ENCODE results near the gene UTP4.

DNA sequence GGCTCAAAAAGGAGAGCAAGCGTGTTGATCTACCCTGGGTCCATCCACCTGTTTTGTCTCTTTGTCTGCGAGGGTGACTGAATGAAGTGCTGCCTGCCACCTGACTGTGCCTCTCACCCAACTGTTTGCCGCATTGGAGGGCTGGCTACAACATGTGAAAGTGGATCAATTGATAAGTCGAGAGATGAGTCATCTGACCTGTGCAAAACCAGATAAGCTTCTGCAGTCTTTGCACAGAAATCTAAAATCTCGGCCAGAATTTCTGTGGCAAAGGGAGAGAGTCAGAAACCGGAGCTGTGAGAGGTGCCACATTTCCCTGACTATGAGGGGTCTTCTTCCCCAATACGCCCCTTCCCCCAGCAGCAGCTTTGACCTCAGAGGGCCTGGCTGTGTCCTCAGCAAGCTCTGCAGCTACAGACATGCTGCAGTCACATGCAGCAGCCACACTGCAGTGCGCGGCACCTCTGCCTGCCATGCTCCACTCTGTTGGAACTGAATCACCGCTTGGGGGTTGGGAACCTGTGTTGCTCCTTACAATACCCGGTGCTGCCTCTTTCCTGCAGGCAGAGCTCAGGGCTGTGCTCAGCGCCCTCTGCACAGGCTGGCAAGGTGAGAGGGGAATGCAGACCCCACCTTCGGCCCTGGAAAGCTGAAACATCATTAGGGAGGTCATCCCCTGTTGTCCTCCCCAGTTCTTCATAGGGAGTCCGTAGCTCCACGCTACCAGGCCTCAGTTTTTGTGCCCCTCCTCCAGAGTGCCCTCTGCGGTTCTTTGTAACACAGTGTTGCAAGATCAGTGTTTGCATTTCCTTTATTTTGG, 43.1 kb upstream of the UTP4 start:
- peak; percentile 61 for TF ChIP-seq MXI1 (conservative IDR thresholded peaks at IDR 0.05; ENCODE audit: poor library complexity, severe bottlenecking)
- TF ChIP-seq POLR2AphosphoS5 (IDR thresholded peaks at IDR 0.05) = peak; percentile 31
- TF ChIP-seq, protein P1, sequence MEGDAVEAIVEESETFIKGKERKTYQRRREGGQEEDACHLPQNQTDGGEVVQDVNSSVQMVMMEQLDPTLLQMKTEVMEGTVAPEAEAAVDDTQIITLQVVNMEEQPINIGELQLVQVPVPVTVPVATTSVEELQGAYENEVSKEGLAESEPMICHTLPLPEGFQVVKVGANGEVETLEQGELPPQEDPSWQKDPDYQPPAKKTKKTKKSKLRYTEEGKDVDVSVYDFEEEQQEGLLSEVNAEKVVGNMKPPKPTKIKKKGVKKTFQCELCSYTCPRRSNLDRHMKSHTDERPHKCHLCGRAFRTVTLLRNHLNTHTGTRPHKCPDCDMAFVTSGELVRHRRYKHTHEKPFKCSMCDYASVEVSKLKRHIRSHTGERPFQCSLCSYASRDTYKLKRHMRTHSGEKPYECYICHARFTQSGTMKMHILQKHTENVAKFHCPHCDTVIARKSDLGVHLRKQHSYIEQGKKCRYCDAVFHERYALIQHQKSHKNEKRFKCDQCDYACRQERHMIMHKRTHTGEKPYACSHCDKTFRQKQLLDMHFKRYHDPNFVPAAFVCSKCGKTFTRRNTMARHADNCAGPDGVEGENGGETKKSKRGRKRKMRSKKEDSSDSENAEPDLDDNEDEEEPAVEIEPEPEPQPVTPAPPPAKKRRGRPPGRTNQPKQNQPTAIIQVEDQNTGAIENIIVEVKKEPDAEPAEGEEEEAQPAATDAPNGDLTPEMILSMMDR (IDR thresholded peaks at IDR 0.05; ENCODE audit: poor library complexity, severe bottlenecking) = peak; percentile 33
